MM.1S (cell line): ENCODE measurements around the gene TSHZ2.

ENCODE experiments used
- EZH2 ChIP-seq: fragments of 300-600 bp; sonication (generic); optimal IDR thresholded peaks from 2 replicates; pipeline ENCODE3; 2017; ENCODE audit warnings: low read depth, mild to moderate bottlenecking, antibody characterized with exemption, low read length, mixed read lengths
- EZH2phosphoT487 ChIP-seq: fragments of 300-600 bp; sonication (generic); IDR thresholded peaks from 2 replicates; pipeline ENCODE4 v1.6.1; 2018; ENCODE audit warnings: antibody characterized with exemption, low read length
- TF ChIP-seq, protein P1 (sequence below): fragments of 300-600 bp; sonication (generic); IDR thresholded peaks from 2 replicates; pipeline ENCODE4 v1.5.1; 2016; ENCODE audit warnings: antibody characterized with exemption, low read length, mixed read lengths

DNA sequence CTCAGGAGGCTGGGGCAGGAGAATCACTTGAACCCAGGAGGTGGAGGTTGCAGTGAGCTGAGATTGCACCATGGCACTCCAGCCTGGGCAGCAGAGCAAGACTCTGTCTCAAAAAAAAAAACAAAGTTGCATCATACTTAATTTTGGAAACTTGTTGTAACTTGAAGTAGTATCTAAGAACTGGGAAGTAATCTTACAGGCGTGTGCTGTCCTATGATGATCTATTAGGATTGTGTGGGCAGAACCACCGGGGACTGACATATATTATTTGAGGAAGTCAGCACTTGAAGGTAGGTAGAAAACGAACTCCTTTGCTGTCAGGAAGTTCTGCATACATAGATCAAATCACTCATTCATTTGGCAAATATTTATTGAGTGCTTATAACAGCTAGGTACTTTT lies 433.0 kb downstream of the TSHZ2 start:
- TF ChIP-seq, protein P1, sequence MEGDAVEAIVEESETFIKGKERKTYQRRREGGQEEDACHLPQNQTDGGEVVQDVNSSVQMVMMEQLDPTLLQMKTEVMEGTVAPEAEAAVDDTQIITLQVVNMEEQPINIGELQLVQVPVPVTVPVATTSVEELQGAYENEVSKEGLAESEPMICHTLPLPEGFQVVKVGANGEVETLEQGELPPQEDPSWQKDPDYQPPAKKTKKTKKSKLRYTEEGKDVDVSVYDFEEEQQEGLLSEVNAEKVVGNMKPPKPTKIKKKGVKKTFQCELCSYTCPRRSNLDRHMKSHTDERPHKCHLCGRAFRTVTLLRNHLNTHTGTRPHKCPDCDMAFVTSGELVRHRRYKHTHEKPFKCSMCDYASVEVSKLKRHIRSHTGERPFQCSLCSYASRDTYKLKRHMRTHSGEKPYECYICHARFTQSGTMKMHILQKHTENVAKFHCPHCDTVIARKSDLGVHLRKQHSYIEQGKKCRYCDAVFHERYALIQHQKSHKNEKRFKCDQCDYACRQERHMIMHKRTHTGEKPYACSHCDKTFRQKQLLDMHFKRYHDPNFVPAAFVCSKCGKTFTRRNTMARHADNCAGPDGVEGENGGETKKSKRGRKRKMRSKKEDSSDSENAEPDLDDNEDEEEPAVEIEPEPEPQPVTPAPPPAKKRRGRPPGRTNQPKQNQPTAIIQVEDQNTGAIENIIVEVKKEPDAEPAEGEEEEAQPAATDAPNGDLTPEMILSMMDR: no peak
- no peak for TF ChIP-seq EZH2
- no peak for TF ChIP-seq EZH2phosphoT487
